Activated CD8-positive, alpha-beta memory T cell treated with anti-CD3 and anti-CD28 coated beads for 36 hours (primary cell): ENCODE results near the gene ABL1. TPM values are rescaled to one million over a fixed set of nuclear protein-coding genes. Genes with fewer than 3 reads are reported as not detected.

Source experiments
- CTCF ChIA-PET: fragments of 350-600 bp; sonication (Branson Sonifier 250); formaldehyde crosslinking; loops from one replicate; lab custom pipeline; 2021; ENCODE audit warnings: antibody characterized with exemption; lab: Charles Lee
- POLR2A ChIA-PET: fragments of 350-600 bp; sonication (Branson Sonifier 250); formaldehyde crosslinking; loops from one replicate; lab custom pipeline; 2021; ENCODE audit warnings: antibody characterized with exemption; lab: Charles Lee
- total RNA-seq, 2 experiments: library from RNA; stranded (reverse); gene quantifications; one replicate each; pipeline ENCODE4 v1.2.3, GENCODE V29; 2021

Gene ABL1
- total RNA-seq, 2 experiments from 2014 or later: 41.7 to 41.8 TPM

DNA sequence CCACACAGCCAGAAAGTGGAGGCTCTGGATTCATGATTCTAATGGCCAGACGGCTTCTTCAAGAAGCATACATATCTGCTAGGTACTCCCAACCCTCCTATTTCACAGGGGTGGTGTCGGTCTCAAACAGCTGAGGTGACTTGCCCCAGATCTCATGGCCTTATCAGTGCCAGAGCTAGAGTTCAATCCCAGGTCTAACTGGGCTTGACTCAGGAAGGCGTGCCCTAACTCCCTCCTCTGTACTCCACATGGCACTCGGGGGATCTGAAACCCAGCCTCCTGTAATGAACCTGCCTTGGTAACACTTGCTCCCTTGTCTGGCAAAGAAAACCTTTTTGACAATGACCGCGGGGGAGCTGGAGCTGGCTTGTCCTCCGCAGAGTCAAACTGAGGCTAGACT, 59.5 kb downstream of the ABL1 start:
- CTCF ChIA-PET: interaction anchor here (0.6 to 1.4 kb wide), 3 partner anchors 13 to 284 kb away, joined by 3 read pairs; no protein-coding TSS in a partner anchor
- POLR2A ChIA-PET: no interaction called here

DNA sequence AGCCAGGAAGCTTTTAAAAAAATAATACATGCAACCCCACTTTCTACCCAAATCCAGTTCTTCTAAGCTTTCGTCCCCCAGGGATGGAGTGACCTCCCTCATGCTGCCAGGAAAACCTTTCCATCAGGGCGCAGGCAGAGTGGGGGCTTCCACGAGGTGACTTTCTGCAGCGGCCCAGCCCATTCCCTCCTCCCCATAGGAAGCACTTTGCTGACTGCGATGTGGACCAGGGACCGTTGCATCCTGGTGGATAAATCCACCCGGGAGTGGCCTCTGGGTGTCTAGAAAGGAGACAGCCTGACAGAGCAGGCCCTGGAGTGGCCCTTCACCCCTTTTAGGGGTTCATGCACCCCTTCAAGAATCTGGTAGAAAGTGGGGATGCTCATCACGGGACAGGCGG, 60.0 kb downstream of the ABL1 start:
- ChIA-PET CTCF (interaction anchor here (0.6 to 1.4 kb wide), 3 partner anchors 13 to 284 kb away, joined by 3 read pairs; no protein-coding TSS in a partner anchor), POLR2A (no interaction called here)

DNA sequence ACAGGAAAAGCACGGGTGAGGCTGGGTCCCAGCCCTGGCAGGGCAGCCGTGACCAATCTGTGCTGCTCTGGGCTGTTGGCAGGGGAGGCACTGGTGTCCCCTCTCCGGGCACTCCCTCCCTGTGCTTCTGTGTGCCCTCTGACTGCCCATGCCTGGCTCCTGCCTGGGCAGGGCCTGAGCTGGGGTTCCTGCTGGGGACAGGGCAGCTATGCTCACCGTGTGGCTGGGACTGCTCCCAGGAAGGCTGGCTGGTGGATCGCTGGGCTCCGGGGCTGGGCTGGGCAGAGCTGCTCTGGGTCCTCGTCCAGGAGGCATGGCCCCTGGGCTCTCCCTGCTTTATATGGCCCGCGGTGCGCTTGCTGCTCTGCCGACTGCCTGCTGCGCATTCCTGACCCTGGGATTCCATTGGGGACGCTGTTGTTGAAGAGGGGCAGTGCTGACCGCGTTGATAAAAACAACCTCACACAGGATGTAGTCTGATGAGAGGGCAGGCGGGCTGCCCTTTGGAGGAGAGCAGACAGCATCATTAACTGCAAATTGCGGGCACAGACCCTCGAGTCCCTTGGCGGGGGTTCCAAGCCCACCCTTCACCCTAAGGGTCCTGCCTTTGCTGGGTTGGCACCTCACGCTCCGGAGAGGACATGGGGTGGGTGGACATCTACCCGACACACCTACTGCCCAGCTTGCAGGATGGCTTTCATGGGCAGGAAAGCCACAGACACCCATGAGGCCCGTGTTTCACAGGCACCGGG, 60.6 kb downstream of the ABL1 start:
- ChIA-PET CTCF (no interaction called here), POLR2A (no interaction called here)

DNA sequence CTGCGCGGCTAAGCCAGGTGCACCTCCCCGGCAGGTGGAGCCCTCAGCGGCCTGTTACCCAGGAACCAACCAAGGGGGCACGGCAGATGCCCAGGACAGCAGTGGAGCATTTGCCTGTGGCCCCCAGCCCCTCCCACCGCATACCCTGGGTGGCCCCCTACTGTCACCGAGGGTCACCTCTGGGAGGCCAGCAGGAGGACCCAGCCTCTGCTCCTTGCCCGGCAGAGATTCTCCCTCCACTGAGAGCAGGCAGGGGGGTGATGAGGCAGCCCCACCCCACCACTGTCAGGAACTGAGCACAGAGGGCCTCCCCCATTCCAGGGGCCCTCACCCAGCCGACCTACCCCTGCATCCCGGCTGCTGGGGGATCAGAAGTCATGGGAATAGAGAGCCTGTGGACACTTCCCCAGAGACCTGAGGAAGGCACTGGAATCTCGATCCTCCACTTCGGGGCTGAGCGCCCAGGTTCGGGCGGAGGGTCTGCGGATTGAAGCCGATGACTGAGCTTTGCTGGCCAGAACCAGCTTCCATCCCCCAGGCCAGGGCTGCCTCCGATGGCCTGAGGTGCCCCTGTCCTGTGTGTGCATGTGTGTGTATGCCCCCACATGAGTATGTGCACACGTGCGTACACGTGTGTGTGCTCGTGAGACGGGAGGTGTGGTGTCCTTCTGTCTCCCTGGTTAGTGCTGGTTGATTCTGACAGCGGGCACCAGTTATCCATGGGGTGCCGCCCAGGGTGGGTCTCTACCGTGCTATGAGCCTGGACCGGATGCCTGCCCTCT, 61.4 kb downstream of the ABL1 start, which contains the start of gene QRFP:
QRFP (minus strand) TSS at position 580 of the 782 bp plus-strand sequence. CDS start 2,974 bp downstream, outside the sequence.
- ChIA-PET CTCF (no interaction called here), POLR2A (no interaction called here)

DNA sequence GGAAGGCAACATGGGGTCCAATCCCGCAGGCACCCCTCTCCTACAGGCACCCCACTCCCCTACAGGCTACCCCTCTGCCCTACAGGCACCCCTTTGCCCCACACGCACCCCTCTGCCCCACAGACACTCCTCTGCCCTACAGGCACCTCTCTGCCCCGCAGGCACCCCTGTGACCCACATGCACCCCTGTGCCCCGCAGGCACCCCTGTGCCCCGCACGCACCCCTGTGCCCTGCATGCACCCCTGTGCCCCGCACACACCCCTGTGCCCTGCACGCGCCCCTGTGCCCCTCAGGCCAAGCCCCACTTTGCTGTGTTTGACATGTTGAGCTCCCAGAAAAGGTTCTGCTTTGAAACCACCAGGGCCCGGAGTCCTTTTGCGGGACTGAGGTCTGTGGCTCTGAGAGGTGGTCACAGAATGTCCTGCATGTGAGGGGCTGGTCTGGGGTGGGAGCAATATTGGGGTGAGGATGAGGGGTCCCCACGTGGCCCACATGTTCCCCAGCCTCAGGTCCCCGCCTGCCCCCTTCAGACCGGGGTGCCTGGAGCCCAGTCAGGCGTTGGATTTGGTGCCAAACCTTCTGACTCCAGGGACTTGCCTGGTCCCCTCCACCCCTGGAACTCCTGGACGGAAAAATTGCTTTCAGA, 62.2 kb downstream of the ABL1 start:
- POLR2A ChIA-PET: no interaction called here
- CTCF ChIA-PET: no interaction called here

DNA sequence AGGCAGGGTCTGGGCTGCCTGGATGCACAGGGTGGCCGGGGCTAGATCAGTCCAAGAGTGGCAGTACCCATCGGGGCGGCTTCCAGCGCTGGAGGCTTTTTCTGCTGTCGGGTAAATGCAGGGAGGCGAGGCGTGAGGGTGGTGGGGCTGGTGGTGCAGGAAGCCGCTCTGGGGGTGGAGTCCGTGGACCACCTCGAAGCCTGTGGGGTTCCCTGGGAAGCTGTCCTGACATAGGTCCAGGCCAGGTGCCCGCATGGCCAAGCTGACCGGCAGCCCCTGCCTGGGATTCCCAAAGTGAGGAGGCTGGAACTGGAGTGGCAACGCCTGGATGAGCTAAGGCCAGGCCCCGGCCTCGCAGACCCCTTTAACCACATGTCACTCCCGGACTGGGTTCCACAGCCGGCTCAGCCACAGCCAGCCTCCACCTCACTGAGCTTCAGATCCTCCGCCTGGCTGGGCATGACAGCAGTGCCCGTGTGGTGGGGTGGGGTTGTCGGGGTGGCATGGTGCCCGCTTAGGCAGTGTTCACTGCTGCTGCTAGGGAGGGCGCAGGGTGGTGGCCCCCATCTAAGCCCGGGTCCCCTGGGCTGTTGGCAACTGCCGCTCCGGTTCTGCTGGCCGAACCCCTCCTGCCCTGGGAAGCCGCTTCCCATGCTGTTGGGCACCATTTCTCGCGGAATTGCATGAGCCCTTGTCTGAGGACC, 62.9 kb downstream of the ABL1 start:
- ChIA-PET CTCF (no interaction called here), POLR2A (no interaction called here)

DNA sequence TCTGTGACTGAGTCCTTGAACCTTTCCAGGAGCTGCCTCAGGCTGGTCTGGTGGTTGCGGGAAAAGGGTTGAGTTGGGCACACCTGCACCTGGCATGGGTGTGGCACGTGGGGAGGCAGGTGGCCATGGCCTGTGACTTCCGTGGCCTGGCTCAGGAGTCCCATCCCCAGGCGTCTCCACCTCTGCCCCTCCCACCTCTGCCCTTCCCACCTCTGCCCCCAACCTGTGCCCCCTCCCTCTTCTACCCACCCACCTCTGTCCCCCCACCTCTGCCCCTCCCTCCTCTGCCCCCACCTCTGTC, 63.4 kb downstream of the ABL1 start:
- ChIA-PET POLR2A (no interaction called here), CTCF (no interaction called here)

DNA sequence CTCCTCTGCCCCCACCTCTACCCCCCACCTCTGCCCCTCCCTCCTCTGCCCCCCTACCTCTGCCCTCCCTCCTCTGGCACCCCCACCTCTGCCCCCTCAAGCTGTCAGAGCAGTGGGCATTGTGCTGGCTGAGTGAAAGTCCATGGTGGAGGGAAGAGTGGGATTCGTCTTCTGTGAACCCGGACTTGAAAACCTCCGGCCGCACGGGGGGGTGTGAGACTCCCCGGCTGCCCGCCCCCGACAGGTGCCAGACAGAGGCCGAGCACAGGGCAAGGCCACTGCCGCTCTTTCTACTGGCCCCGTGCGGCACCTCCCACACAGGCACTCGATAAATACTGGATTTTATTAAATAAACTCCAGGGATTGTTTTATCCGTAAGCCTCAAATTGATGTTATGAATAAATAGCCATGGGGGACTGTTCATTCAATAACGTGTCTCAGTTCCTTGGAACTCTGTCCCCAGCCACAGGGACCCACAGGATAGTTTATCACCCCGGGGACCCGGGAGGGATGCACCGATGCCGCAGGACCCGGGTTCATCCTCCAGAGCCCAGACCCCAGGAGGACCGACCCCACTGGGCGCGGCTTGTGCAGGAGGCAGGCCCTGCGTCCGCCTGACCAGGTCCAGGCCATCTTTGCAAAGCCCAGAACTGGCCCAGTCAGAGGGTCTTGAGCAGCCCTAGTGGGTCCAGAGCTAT, 64.1 kb downstream of the ABL1 start:
- CTCF ChIA-PET: no interaction called here
- POLR2A ChIA-PET: no interaction called here

DNA sequence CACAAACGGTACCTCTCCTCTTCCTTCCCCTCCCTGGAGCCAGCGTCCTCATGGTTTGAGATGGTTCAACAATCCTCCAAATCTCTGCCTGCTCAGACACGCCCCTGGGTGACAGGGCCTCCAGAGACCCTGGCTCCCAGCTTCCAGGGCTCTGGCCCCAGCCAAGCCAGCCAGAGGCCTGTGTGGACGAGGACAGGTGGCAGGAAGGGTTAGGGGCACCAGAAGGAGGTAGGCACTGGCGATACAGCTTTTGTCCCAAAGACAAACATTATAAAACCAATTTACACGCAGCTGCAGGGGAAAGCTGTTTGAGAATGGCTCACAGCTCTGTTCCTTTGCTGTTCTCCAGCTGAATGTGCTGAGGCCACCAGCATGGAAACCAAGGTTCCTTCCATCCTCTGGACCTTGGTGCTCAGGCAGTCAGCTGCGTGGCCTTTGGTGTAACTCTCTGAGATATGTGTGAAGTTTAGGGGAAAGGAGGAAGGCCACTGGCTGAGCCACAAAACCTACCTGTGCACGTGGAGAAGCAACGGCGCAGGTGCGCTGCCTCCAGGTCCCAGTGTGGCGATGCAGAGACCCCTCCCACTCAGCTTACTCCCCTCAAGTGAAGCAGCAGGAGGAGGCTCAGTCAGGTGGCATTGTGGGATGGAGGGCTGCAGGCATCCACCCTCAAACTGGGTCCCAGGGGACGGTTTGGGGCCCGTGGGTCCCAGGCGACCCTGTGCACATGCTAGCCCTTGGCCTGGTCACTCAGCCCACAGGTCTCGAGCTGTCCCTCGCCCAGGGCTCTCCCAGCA, 65.8 kb downstream of the ABL1 start:
- ChIA-PET CTCF (no interaction called here), POLR2A (no interaction called here)

DNA sequence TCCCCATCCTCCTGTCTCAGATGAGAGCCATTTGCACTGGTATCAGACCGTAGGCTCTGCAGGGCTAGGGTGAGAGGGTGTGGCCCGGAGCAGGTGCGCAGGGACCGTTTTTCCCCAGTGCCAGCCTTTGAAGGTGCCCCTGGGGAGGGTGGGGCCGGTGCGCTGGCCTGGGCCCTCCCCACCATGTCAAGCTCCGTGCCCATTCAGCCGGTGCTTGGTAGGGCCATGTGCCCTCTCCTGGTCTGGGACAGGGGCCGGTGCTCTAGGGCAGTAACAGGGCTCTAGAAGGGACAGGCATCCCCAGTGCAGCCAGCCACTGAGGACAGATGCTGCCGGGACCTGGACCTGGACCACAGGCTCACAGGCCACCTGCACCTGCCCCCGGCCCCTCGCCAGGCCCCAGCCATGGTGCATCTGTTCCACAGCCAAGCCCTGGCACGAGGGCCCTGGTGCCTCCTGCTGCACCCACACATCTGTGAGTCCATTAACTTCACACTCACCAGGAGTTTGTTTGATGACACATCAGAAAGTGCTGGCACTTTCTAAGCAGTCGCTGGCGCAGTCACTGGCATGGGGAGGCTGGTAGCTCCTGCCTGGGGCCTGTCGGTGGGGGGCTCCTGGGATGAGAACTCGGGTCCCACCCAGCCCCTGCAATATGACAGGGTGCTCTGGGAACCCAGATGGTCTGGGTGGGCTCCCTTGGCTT, 66.6 kb downstream of the ABL1 start:
- CTCF ChIA-PET: no interaction called here
- POLR2A ChIA-PET: no interaction called here

DNA sequence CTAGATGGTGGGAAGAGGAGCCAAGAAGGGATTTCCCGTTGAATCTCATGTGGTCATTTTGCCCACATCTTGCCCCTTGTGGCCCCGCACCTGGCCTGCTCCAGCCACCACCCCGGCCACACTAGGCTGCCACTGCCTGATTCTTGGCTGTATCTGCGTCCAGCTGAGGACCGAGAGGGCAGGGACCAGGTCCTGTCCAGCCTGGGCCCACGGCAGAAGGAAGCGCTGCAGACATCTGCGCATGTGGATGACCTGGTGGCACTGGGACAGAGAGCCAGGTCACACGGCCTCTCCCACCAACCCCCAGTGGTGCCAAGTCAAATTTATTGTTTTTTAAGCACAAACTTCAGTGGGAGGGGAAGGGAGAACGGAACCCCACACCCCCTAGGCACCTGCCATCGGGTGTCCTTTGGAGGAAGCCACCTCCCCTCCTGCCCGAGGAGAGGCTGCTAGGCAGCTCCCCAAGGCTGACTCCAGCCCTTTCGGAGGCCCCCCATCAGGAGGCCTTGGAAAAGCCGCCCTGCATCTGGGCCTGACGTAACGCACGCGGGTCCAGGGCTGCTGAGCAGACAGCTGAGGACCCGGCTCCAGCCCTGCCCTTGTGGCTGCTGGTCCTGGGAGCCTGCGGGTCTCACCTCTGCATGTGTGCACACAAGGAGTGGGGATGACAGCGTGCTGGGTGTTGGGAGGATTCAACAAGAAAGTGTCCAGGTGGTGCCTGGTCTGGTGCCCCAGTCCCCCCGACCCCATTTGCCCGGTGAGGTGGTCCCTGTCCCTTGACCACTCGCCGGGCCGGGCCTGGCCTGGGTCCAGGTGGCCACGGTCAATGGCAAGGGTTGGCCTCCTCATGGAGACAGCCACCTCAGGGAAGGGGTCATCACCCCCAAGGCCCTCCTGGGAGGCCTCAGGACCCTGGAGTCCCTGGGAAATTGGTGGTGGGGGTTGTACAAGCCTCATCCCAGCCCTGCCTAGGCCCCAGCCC, 67.4 kb downstream of the ABL1 start:
- ChIA-PET CTCF (no interaction called here), POLR2A (no interaction called here)

DNA sequence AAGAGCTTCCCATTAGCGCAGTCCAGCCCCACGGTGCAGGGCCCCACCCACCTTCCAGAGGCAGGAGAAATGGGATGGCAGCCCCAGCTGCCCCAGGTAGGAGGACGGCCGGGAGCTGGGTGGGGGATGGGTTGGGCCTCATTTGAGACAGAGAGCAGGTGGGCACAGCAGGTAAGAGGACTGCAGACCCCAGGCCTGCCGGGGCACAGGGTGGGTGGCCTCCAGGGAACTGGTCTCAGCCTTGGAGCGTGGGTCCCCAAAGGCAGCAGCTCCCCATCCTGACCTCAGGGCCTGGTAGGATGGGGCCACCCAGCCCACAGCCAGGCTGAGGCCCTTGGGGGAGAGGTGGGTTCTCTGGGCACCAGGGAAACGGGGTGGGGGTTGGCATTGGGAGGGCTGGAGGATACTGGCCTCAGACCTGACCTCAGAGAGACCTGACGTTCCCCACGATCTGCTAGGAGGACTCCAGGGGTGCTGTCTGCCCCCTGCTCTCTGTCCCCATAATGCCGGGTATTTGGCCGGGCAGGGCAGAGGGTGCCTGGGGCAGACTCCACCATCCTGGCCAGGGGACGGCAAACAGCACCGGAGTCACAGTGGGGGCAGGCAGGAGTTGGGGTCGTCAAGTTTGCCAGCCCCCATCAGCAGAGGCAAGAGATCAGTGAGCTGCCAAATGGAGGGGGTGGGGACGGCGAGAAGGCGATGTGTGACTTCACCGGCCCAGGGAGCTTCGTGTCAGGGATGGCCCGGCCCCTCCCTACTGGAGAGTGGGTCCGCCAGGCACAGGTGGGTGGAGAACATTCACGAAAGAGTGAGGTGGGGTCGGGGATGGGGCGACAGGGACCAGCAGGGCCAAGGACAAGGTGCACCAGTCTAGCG, 68.4 kb downstream of the ABL1 start:
- ChIA-PET POLR2A (no interaction called here), CTCF (interaction anchor here (0.6 kb wide), 1 partner anchor 9 kb away, joined by 3 read pairs; no protein-coding TSS in a partner anchor)

DNA sequence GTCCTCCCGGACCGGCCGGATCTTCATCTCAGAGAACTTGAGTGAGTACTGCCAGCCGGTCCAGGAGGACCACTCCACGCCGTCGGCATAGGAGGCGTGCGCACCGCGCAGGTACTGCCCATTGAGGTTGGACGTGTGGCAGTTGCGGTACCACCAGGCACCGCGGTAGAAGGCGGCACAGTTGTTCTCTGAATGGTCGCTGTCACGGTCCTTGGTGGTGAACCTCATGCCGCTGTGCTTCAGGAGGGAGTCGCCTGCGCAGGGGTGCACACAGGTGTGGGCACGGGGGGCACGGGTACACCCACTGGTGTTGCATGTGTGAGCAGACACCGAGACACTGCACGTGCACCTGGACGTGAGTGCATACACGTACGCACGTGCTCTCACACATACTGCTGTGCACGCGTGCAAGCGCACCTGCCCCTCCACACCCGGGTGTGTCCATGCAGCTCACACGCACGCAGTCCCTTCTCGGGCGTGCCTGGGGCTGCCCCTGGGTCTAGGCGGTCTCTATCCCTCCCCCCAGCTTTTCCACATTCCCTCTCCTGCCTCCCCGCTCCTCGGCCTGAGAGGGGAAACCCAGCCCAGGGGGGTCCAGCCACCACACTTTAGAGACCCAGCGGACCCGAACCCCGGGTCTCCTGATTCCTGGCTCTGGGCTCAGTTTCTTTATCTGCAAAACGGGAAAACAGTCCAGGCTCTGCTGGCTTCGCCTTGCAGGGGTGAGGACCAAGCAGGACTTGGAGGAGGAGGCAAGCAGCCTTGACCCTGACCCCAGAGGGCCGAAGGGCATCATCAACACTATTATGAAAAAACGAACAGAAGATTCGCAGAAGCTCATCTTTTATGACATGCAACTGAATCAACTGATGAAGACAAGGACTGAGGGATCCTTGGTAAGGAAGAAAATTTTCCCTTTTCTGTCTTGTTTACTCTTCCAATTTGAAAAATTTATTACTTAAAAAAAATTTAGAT, 69.3 kb downstream of the ABL1 start:
- POLR2A ChIA-PET: no interaction called here
- CTCF ChIA-PET: no interaction called here

DNA sequence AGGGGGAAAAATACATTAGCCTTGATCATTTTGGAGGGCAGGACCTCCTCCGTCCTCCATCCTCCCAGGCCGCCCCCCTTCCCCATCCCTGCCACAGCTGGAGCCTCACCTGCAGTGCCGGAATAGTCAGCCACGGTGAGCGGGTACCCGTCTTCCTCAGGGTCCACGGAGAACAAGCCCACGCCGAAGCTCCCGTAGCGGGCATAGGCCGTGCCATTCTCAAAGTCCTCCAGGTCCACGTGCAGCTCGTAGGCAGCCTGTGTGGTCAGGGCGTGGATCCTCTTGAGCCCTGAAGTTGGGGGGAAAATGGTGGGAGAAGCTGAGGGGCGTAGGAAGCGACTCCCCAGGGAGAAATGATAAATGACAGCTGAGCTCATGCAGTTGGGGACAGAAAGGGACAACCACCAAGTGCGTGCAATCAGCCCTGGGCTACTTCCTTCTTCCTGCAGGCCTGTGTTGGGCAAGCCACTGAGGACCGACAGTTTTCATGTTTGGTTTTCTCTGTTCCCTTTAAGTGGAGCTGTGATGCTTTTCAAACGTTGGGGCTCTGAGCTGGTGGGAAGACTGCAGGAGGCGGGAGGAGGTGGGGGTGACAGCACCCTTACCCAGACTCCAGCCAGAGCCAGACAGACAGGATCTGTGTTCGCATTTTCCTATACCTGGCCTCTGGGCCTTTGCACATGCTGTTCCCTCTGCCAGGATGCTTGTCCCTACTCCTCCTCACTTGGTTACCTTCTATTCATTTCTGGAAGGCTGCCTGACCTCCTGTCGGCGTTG, 70.3 kb downstream of the ABL1 start:
- POLR2A ChIA-PET: no interaction called here
- CTCF ChIA-PET: interaction anchor here (0.6 kb wide), 1 partner anchor 1478 kb away, joined by 4 read pairs; no protein-coding TSS in a partner anchor
